ENCODE results near the gene SIDT1.

Gene SIDT1

GRCh38 chr3:113536627-113537101 is 4.3 kb downstream of the SIDT1 start:
- in situ Hi-C loops (cut with HindIII; ENCODE audit: low pct_ligation_motif_present, low pct_unique_long_range_greater_than_20kb, low sequenced_read_pairs) = no loop called here
- no peak for DNase-seq

- no peak for DNase-seq
- in situ Hi-C loops (cut with HindIII; ENCODE audit: low pct_ligation_motif_present, low pct_unique_long_range_greater_than_20kb, low sequenced_read_pairs) = no loop called here
Measured at GRCh38 chr3:113537155-113537554, 4.8 kb downstream of the SIDT1 start.

GRCh38 chr3:113541519-113541918 is 9.2 kb downstream of the SIDT1 start:
- in situ Hi-C loops (cut with HindIII; ENCODE audit: low pct_ligation_motif_present, low pct_unique_long_range_greater_than_20kb, low sequenced_read_pairs) = no loop called here

GRCh38 chr3:113545594-113545993 is 13.2 kb downstream of the SIDT1 start:
- DNase-seq = no peak
- in situ Hi-C loops (cut with HindIII; ENCODE audit: low pct_ligation_motif_present, low pct_unique_long_range_greater_than_20kb, low sequenced_read_pairs) = no loop called here

More at GRCh38 chr3:113541519-113541918, 9.2 kb downstream of the SIDT1 start:
- no peak for DNase-seq

GRCh38 chr3:113546414-113546893 is 14.1 kb downstream of the SIDT1 start:
- no peak for DNase-seq
- in situ Hi-C loops (cut with HindIII; ENCODE audit: low pct_ligation_motif_present, low pct_unique_long_range_greater_than_20kb, low sequenced_read_pairs) = no loop called here

- in situ Hi-C loops (cut with HindIII; ENCODE audit: low pct_ligation_motif_present, low pct_unique_long_range_greater_than_20kb, low sequenced_read_pairs) = no loop called here
- no peak for DNase-seq
Measured at GRCh38 chr3:113548501-113548900, 16.1 kb downstream of the SIDT1 start.

- in situ Hi-C loops (cut with HindIII; ENCODE audit: low pct_ligation_motif_present, low pct_unique_long_range_greater_than_20kb, low sequenced_read_pairs) = no loop called here
Measured at GRCh38 chr3:113551820-113552219, 19.5 kb downstream of the SIDT1 start.

GRCh38 chr3:113552851-113553250 is 20.5 kb downstream of the SIDT1 start:
- DNase-seq = no peak
- in situ Hi-C loops (cut with HindIII; ENCODE audit: low pct_ligation_motif_present, low pct_unique_long_range_greater_than_20kb, low sequenced_read_pairs) = no loop called here

More at GRCh38 chr3:113551820-113552219, 19.5 kb downstream of the SIDT1 start:
- DNase-seq = no peak

GRCh38 chr3:113555138-113555537 is 22.8 kb downstream of the SIDT1 start:
- no peak for DNase-seq
- in situ Hi-C loops (cut with HindIII; ENCODE audit: low pct_ligation_motif_present, low pct_unique_long_range_greater_than_20kb, low sequenced_read_pairs) = no loop called here

GRCh38 chr3:113556316-113556945 is 24.1 kb downstream of the SIDT1 start:
- in situ Hi-C loops (cut with HindIII; ENCODE audit: low pct_ligation_motif_present, low pct_unique_long_range_greater_than_20kb, low sequenced_read_pairs) = no loop called here
- DNase-seq = no peak

- DNase-seq = no peak
- in situ Hi-C loops (cut with HindIII; ENCODE audit: low pct_ligation_motif_present, low pct_unique_long_range_greater_than_20kb, low sequenced_read_pairs) = no loop called here
Measured at GRCh38 chr3:113556946-113557335, 24.6 kb downstream of the SIDT1 start.

GRCh38 chr3:113557374-113557773 is 25.0 kb downstream of the SIDT1 start:
- peak; percentile 64 for DNase-seq
- in situ Hi-C loops (cut with HindIII; ENCODE audit: low pct_ligation_motif_present, low pct_unique_long_range_greater_than_20kb, low sequenced_read_pairs) = no loop called here

- in situ Hi-C loops (cut with HindIII; ENCODE audit: low pct_ligation_motif_present, low pct_unique_long_range_greater_than_20kb, low sequenced_read_pairs) = no loop called here
- no peak for DNase-seq
Measured at GRCh38 chr3:113559009-113559408, 26.7 kb downstream of the SIDT1 start.

- in situ Hi-C loops (cut with HindIII; ENCODE audit: low pct_ligation_motif_present, low pct_unique_long_range_greater_than_20kb, low sequenced_read_pairs) = no loop called here
- no peak for DNase-seq
Measured at GRCh38 chr3:113560271-113560670, 27.9 kb downstream of the SIDT1 start.

GRCh38 chr3:113560831-113561623 is 28.7 kb downstream of the SIDT1 start:
- in situ Hi-C loops (cut with HindIII; ENCODE audit: low pct_ligation_motif_present, low pct_unique_long_range_greater_than_20kb, low sequenced_read_pairs) = no loop called here
- no peak for DNase-seq

- no peak for DNase-seq
- in situ Hi-C loops (cut with HindIII; ENCODE audit: low pct_ligation_motif_present, low pct_unique_long_range_greater_than_20kb, low sequenced_read_pairs) = no loop called here
Measured at GRCh38 chr3:113565555-113565954, 33.2 kb downstream of the SIDT1 start.

GRCh38 chr3:113570158-113570557 is 37.8 kb downstream of the SIDT1 start:
- in situ Hi-C loops (cut with HindIII; ENCODE audit: low pct_ligation_motif_present, low pct_unique_long_range_greater_than_20kb, low sequenced_read_pairs) = no loop called here
- no peak for DNase-seq

GRCh38 chr3:113571360-113571759 is 39.0 kb downstream of the SIDT1 start:
- in situ Hi-C loops (cut with HindIII; ENCODE audit: low pct_ligation_motif_present, low pct_unique_long_range_greater_than_20kb, low sequenced_read_pairs) = no loop called here
- no peak for DNase-seq

- in situ Hi-C loops (cut with HindIII; ENCODE audit: low pct_ligation_motif_present, low pct_unique_long_range_greater_than_20kb, low sequenced_read_pairs) = no loop called here
- DNase-seq = no peak
Measured at GRCh38 chr3:113573728-113574127, 41.4 kb downstream of the SIDT1 start.

- in situ Hi-C loops (cut with HindIII; ENCODE audit: low pct_ligation_motif_present, low pct_unique_long_range_greater_than_20kb, low sequenced_read_pairs) = no loop called here
- no peak for DNase-seq
Measured at GRCh38 chr3:113574213-113574612, 41.9 kb downstream of the SIDT1 start.
